ENCODE data around the gene GSG1. TPM values are rescaled to one million over a fixed set of nuclear protein-coding genes. Genes with fewer than 3 reads are reported as not detected.

GSG1 gene
- total RNA-seq, 2 donors from 2014 or later = 0.31 TPM; not detected in 1

DNA sequence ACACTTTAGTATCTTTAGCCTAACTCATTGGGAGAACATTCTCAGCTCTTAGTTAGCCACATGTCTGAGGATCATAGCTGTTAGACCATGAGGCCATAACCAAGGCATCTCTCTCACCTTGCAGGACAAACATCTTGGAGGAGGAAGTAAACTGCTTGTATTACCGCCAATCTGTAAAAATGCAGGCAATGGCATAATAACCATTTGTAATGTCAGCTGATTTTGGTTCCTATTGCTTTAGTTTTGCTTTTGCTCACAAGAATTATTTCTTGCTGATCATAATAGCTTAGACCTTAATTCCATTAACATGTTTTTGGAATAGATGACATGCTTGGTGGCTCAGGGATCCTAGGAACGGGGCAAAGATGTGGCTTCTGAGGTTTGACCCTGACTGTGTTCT is 16.4 kb upstream of the GSG1 start:
- H3K27ac Mint-ChIP-seq = no peak overlapping the region
- H3K27ac ChIP-seq (ENCODE audit: low read depth, low read length) = no peak overlapping the region
- H3K4me3 Mint-ChIP-seq = no peak overlapping the region
- H3K4me1 Mint-ChIP-seq = peaks cover 2% of the 10 kb centered on the region
- no peaks in the 10 kb centered on the region for H3K9me3 ChIP-seq (ENCODE audit: control insufficient read depth, low read length)
- H3K27me3 ChIP-seq (ENCODE audit: control insufficient read depth, insufficient read depth, low read length, poor library complexity, severe bottlenecking) = no peaks in the 10 kb centered on the region
- no peak overlapping the region for H3K9ac ChIP-seq (ENCODE audit: extremely low read depth, low read length, poor library complexity, severe bottlenecking)
- no peaks in the 10 kb centered on the region for H3K36me3 ChIP-seq (ENCODE audit: control insufficient read depth, insufficient read depth, low read length)
- H3K4me1 ChIP-seq (ENCODE audit: control insufficient read depth, insufficient read depth, low read length) = no peaks in the 10 kb centered on the region
- no peaks in the 10 kb centered on the region for H3K9me3 Mint-ChIP-seq
- no peaks in the 10 kb centered on the region for H3K36me3 Mint-ChIP-seq (ENCODE audit: low read depth)
- H3K4me3 ChIP-seq (ENCODE audit: low read length) = no peak overlapping the region
- TF ChIP-seq, protein P1, sequence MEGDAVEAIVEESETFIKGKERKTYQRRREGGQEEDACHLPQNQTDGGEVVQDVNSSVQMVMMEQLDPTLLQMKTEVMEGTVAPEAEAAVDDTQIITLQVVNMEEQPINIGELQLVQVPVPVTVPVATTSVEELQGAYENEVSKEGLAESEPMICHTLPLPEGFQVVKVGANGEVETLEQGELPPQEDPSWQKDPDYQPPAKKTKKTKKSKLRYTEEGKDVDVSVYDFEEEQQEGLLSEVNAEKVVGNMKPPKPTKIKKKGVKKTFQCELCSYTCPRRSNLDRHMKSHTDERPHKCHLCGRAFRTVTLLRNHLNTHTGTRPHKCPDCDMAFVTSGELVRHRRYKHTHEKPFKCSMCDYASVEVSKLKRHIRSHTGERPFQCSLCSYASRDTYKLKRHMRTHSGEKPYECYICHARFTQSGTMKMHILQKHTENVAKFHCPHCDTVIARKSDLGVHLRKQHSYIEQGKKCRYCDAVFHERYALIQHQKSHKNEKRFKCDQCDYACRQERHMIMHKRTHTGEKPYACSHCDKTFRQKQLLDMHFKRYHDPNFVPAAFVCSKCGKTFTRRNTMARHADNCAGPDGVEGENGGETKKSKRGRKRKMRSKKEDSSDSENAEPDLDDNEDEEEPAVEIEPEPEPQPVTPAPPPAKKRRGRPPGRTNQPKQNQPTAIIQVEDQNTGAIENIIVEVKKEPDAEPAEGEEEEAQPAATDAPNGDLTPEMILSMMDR (conservative IDR thresholded peaks at IDR 0.05) = no peak
- 86 to 87% methylated on average over 2 of the region's 2 CpGs for WGBS, 2 experiments (ENCODE audit: insufficient coverage in 1 of 2, insufficient read length in 1 of 2)
- H3K27me3 Mint-ChIP-seq (ENCODE audit: insufficient read depth) = peaks cover 5% of the 10 kb centered on the region
- no peak for DNase-seq

DNA sequence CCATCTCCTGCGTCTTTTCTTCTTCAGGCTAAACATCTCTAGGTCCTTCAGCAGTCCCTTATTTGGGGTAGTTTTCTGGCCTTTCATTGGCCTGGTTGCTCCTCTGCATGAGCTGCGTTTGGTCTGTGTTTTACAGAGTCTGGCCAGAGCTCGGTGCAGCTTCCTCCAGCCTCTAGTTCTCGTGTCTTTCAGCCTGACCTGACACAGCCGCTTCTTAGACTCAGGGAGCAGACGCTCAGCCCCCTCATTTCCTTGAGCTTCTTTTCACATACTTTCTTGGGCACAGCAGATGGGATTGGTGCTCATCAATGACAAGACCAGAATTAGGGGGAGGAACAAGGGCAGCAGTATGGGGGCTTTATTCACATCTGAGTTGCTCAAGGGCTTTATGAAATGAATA is 13.6 kb upstream of the GSG1 start:
- WGBS, 2 experiments (ENCODE audit: insufficient coverage in 1 of 2, insufficient read length in 1 of 2) = 67 to 80% methylated on average over 1 to 6 of the region's 6 CpGs

GRCh38 chr12:13116259-13116658 is 12.8 kb upstream of the GSG1 start:
- Mint-ChIP-seq H3K36me3 (ENCODE audit: low read depth) (no peaks in the 10 kb centered on the region), H3K4me3 (no peak overlapping the region), H3K9me3 (peaks cover 3% of the 10 kb centered on the region), H3K27me3 (ENCODE audit: insufficient read depth) (peaks cover 6% of the 10 kb centered on the region), H3K27ac (no peak overlapping the region), H3K4me1 (peaks cover 2% of the 10 kb centered on the region)
- Histone ChIP-seq H3K27me3 (ENCODE audit: control insufficient read depth, insufficient read depth, low read length, poor library complexity, severe bottlenecking) (no peaks in the 10 kb centered on the region), H3K9ac (ENCODE audit: extremely low read depth, low read length, poor library complexity, severe bottlenecking) (no peak overlapping the region), H3K27ac (ENCODE audit: low read depth, low read length) (no peak overlapping the region), H3K36me3 (ENCODE audit: control insufficient read depth, insufficient read depth, low read length) (no peaks in the 10 kb centered on the region), H3K9me3 (ENCODE audit: control insufficient read depth, low read length) (peaks cover 5% of the 10 kb centered on the region), H3K4me3 (ENCODE audit: low read length) (no peak overlapping the region), H3K4me1 (ENCODE audit: control insufficient read depth, insufficient read depth, low read length) (no peaks in the 10 kb centered on the region)
- WGBS, 2 experiments (ENCODE audit: insufficient coverage in 1 of 2, insufficient read length in 1 of 2) = 80 to 88% methylated on average over 1 to 7 of the region's 7 CpGs
- TF ChIP-seq, protein P1 (conservative IDR thresholded peaks at IDR 0.05) = no peak
- peak; percentile 59 for DNase-seq

More for the DNA sequence above, 13.6 kb upstream of the GSG1 start:
- no peak overlapping the region for H3K27ac Mint-ChIP-seq
- peaks cover 2% of the 10 kb centered on the region for H3K4me1 Mint-ChIP-seq
- H3K9ac ChIP-seq (ENCODE audit: extremely low read depth, low read length, poor library complexity, severe bottlenecking) = no peak overlapping the region
- H3K4me3 ChIP-seq (ENCODE audit: low read length) = no peak overlapping the region
- no peaks in the 10 kb centered on the region for H3K27me3 ChIP-seq (ENCODE audit: control insufficient read depth, insufficient read depth, low read length, poor library complexity, severe bottlenecking)
- H3K9me3 Mint-ChIP-seq = no peaks in the 10 kb centered on the region
- H3K36me3 Mint-ChIP-seq (ENCODE audit: low read depth) = no peaks in the 10 kb centered on the region
- peaks cover 1% of the 10 kb centered on the region for H3K9me3 ChIP-seq (ENCODE audit: control insufficient read depth, low read length)
- no peaks in the 10 kb centered on the region for H3K36me3 ChIP-seq (ENCODE audit: control insufficient read depth, insufficient read depth, low read length)
- H3K4me3 Mint-ChIP-seq = no peak overlapping the region
- H3K4me1 ChIP-seq (ENCODE audit: control insufficient read depth, insufficient read depth, low read length) = no peaks in the 10 kb centered on the region
- TF ChIP-seq, protein P1 (conservative IDR thresholded peaks at IDR 0.05) = no peak
- peaks cover 6% of the 10 kb centered on the region for H3K27me3 Mint-ChIP-seq (ENCODE audit: insufficient read depth)
- no peak overlapping the region for H3K27ac ChIP-seq (ENCODE audit: low read depth, low read length)
- no peak for DNase-seq

Data from endodermal cell (in vitro differentiated cells).